Stimulated activated CD4-positive, alpha-beta T cell treated with anti-CD3 and anti-CD28 coated beads, Interleukin-4, amount 100 ng/mL, for 24 hours (primary cell): Measurements from ENCODE around the gene PLA2G5.
"Not testable (repeated sequence)": the region's sequence is repeated elsewhere in the genome, so short reads cannot be mapped to it uniquely, and the experiment has no call there.

Source experiments
- DNase-seq: peaks from one replicate; pipeline ENCODE4 v3.0.0-alpha.2; 2020

Gene PLA2G5, protein sequence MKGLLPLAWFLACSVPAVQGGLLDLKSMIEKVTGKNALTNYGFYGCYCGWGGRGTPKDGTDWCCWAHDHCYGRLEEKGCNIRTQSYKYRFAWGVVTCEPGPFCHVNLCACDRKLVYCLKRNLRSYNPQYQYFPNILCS

DNA sequence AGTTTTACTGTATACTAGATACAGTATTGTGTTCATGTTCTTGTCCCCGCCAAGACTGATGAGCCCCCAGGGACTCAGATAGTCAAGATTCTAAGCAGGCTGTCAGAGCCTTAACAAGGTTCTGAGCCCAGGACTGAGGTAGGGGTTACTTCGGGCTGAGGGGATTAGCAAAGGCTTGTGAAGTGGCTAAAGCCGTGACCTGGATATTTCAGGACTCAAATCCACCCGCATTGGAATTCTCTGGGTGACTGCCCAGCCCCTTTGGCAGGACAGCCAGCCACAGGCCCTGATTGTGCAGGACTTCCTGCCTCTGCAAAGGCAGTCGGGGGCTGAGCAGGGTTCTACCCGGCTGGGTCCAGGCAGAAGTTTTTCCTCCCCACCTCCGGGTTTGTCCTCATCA lies at the start of gene PLA2G5:
Gene PLA2G5 (plus strand): TSS at position 321 of the 400 bp plus-strand sequence. CDS start 14,637 bp downstream, outside the sequence.
- no peak for DNase-seq

DNA sequence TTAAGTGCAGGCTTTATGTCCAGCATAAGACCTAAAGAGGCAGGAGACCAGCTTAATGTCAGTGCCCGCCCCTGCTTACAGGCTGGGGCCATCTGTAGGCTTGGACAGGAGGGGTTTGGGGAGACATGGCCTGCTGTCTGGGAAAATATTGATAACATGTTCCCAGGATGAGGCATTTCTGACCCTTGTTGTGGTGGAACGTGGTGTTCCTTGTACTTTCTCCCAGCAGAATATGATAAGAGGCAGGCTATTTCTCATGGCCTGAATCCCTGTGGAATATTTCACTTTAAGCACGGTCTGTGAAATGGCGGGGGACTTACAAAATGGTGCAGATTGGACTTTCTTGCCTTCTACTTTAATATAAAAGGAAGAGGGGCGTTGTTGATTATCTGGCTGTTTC lies 41.9 kb upstream of the PLA2G5 start:
- no peak for DNase-seq

DNA sequence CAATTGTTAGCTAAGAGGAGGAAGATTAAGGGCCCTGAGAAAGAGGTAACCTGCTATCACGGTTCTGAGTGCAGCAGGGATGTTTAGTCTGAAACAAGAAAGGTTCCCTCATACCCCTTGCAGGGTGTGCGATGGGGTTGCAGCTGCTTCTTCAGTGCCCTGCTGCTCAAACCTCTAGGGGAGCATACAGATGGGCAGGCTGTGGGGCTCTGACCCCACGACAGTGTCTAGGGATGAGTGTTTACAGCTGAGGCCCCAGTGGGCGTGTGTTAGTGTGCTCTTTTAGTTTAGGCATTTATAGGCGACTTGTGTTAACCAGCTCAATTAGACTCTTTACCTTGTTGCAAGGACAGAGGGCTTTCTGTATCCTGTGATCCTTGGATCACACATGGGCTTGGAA lies 41.3 kb upstream of the PLA2G5 start:
- DNase-seq = no peak

DNA sequence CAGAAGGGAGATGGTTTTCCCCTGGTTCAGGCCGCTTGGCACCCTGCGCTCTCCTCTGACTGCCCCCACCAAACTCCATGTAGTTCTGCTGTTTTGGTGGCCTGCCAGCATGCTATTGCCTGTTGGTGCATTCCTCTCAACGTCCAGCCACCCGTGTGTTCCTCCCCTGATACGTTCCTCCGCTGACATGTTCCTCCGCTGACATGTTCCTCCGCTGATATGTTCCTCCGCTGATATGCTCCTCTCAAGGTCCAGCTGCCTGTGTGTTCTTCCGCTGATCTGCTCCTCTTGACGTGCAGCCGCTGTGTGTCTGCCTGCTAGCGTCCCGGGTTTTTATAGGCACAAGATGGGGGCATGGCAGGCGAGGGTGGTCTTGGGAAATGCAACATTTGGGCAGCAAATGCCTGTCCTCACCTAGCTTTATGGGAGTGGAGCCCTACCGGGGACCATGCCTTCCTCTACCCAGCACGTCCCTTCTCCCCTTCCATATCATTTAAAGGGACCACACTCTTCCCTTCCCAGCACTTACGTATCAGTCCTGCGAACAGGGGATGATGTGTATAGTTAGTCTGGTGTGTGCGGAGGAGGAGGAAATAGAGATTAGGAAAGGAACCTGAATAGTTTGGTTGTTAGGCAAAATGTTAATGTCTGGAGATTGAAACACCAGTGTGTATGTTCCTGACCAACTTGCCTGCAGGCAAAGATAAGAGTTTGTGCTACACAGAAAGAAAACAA lies 40.6 kb upstream of the PLA2G5 start:
- DNase-seq = no peak

DNA sequence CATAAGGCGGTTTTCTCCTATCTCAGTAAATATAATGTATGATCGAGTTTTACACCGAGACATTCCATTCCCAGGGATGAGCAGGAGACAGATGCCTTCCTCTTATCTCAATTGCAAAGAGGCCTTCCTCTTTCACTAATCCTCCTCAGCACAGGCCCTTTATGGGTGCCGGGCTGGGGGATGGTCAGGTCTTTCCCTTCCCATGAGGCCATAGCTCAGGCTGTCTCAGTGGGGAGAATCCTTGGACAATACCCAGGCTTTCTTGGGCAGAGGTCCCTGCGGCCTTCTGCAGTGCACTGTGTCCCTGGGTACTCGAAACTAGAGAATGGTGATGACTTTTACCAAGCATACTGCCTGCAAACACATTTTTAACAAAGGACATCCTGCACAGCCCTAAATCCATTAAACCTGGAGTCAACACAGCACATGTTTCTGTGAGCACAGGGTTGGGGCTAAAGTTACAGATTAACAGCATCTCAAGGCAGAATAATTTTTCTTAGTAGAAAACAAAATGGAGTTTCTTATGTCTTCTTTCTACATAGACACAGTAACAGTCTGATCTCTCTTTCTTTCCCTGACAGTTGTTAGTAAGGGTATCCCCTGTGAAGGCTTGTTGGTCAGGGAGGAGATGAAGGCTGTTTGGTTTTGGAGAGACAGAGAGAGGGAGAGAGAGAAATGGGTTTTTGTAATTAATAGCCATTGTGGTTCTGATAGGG lies 39.4 kb upstream of the PLA2G5 start:
- DNase-seq = not testable (repeated sequence)

DNA sequence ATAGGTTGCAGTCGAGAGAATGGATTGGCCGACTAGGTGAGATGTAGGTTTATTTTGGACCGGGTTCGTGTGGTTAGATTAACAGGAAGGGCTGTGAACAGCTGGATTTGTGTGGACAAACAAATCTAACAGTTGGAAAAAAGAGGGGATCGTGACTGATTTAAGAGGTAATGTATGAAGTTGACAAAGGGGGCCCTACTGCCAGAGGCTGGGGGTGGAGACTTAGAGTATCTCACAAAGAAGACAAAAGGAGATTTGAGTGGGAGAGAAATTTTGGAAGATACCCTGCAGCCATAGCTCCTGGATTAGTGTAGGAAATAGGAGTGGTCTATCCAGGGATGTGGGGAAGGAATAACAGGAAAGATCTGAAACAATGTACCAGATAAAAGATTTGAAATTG lies 38.8 kb upstream of the PLA2G5 start:
- no peak for DNase-seq

DNA sequence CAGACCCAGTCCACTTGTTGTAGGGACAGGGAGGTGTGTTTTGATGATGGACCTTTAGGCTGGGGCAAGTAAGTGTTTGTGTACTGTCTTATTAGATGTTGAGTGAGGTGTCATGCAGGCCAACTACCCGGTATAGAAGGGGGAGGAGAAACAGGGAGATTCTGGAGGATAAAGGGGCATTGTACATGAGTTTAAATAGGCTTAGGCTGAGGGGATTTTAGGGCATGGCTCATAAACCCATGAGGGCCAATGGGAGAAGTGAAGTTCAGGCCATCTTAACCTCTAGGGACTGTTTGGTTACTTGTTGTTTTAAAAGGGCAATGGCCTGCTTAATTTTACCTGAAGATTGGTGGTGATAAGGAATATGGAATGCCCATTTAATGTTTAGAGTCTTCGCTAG lies 38.2 kb upstream of the PLA2G5 start:
- no peak for DNase-seq

DNA sequence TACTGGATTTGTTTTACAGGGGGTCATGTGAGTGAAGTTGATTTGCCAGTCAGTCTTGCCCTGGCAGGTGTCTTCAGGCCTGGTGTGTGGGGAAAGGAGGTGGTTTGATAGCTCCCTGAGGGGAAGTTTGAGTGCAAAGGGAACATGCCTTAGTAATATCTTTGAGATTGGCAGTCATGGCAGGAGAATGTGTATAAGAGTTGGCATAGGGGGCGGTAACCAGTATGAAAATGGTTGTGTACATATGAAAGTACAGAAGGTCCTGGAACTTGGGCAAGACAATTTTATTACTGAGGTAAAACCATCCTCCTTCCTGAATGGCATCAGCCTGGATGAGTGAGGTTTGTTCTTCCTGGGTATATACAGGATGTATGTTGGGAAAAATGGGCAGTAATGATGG lies 37.6 kb upstream of the PLA2G5 start:
- DNase-seq = no peak

DNA sequence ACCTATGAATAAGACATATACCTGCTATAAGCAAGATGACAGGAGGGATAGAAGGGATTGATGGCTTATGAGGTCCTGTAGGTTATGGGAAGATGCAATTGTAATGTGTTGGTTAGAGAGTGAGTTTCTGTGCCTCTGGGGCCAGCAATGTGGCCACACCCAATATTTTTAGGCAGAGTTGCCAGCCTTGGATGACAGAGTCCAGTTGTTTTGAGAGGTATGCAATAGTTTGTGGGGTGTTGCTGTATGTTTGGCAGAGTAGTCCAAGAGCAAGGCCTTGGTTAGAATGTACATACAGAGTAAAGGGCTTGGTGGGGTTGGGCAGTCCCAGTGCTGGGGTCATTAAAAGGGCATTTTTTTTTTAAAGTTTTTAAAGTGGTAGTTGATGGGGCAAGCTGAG lies 36.6 kb upstream of the PLA2G5 start:
- no peak for DNase-seq

DNA sequence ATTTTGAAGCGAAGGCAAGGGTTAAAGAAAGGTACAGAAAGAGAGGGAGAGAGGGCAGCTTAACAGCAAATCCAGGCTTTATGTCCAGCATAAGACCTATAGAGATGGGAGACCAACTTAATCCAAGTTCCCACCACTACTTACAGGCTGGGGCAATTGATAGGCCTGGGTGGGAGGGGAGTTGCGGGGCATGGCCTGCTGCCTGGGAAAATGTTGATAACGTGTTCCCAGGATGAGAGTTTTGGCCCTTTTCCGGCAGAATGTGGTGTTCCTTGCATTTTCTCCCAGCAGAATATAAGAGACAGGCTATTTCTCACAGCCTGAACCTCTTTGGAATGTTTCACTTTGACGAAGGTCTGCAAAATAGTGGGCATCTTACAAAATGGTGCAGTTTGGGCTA lies 34.9 kb upstream of the PLA2G5 start:
- DNase-seq = no peak

DNA sequence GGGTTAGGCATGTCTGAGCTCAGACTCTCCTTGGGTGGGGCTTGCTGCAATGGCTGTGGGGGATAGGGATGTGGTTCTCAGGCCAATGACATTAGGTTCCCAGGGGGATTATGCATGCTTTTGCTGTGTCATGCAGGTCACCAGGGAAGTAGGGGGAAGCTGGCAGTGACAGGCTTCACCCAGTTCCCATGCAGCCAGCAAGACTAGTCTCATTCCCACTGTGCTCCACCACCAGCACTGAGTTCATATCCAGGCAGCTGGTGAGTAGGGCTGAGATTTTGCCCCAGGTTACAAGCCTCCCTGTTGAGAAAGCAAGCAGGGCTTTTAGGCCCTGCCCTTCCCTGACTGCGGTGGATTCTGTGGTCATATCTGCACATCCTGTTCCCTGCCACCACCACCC lies 32.1 kb upstream of the PLA2G5 start:
- no peak for DNase-seq

DNA sequence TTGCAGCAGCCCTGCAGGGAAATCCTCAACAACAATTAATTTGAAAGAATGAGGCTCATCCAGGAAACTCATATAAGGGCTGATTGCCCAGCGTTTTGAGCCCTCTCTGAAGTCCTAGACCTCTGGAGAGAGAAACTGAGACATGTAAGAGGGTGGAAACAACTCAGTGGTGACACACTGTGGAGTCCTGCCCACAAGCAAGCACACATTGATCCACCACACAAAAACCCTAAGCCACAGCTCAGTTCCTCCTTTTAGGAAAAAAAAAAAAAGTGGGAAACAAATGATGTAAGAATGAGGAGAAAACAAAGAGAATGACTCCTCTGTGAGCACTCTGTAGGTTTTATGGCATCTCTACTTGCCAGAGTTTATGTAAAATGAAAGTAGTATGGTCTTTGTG lies 22.9 kb upstream of the PLA2G5 start:
- no peak for DNase-seq

DNA sequence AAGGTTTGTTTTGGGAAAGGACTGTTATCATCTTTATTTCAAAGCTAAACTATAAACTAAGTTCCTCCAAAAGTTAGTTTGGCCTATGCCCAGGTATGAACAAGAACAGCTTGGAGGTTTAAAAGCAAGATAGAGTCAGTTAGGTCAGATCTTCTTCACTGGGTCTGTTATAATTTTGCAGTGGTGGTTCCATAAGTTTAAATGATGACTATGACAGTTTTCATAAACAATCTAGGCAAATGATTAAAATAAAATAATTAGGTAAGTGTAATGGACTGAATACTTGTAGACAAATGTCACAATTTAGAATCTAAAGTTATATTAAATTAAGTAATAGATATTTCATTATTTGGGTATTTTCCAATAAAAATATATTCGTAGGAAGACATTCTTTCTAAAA lies 21.4 kb upstream of the PLA2G5 start:
- no peak for DNase-seq

DNA sequence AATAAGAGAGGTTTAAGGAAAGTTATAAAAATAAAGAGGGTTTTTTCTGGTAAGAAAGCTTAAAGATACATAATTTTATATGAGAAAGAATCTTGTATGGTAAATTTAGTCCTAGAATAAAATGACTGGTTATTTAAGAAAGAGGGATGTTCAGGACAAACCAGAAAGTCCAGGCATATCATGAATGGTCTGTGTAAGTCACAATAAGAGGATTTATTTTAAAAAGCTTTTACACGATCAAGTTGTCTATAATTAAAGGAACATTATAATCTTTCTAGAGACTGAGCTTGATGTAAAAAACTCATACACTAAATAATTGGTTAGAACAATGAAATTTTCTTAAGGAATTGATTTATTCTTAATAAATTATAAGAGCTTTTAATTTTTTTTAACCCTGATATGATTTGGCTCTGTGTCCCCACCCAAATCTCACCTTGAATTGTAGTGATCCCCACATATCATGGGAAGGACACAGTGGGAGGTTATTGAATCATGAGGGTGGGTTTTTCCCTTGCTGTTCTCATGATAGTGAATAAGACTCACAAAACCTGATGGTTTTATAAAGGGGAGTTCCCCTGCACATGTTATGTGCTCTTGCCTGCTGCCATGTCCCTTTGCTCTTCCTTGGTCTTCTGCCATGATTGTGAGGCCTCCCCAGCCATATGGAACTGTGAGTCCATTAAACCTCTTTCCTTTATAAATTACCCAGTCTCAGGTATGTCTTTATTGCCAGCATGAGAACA lies 20.8 kb upstream of the PLA2G5 start:
- not testable (repeated sequence) for DNase-seq

DNA sequence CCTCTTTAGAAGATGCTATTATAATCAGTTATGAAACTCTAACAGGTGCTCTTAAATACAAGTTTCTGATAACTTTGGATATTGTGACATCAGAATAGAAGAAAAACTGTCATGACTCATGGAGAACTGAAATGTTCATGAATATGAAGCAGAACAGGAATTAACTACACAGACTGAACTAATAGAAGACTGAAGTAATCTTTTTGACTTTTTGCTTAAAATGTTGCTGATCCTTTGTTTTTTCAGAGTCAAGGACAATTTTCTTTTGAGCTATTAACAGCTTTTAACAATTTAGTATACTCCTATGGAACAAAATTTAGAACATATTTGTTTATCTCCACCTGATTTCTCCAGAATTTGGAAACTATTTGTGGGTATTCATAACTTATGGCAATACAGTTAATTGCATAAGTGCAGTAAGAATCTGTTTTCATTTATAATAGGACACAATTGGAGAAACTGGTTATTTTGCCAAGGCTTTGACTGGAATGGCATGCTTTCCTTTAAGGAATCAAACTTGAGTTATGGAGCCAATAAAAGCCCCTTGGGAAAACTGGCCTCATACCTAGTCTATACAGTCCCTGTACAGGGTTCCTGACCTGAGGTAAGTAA lies 18.7 kb upstream of the PLA2G5 start:
- DNase-seq = no peak

DNA sequence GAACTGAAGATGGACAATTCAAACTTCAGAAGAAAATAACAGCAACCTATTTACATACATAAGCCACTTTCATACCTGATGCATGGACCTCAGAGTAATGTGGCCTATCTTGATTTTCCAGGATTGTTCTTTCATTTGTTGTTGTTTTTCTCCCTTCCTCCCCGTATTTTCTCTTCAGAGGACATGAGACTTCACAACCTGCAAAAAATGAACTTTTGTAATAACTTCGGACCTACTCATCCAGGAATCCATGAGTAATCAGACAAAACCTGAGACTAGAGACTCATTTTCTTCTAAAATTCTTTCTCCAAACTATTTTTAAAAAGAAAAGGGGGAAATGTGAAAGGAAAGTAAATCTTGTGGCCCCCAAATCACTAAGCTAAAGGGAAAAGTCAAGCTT lies 17.6 kb upstream of the PLA2G5 start:
- no peak for DNase-seq

DNA sequence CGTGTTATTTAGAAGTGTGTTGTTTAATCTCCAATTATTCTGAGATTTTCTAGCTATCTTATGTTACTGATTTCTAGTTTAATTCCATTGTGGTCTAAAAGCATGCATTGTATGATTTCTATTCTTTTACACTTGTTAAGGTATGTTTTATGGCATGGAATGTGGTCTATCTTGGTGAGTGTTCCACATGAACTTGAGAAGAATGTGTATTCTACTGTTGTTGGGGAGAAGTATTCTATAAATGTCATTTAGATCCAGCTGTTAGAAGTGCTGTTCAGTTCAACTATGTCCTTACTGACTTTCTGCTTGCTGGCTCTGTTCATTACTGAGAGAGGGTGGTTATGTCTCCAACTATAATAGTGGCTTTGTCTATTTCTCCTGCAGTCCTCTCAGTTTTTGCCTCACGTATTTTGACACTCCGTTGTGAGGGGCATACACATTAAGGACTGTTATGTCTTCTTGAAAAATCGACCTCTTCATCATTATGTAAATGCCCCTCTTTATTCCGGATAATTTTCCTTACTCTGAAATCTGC lies 12.0 kb upstream of the PLA2G5 start:
- DNase-seq = no peak

DNA sequence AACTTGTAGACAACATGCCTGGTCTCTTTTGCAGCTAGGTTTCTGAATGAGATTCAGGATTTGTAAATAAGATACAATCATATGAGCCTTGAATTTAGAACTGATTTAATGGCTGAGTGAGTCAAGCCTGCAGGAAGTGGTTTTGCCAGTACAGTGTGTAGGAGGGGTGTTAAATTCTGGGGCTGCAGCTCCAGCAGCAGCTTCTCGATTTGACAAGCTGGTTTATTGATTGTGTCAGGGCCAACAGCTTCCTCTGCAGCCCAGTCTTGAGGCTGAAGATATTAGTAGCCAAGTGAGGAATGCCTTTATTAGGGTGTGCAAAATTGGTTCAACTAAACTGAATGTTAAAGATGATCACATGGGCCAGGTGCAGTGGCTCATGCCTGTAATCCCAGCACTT lies 11.5 kb upstream of the PLA2G5 start:
- peak; percentile 61 for DNase-seq

DNA sequence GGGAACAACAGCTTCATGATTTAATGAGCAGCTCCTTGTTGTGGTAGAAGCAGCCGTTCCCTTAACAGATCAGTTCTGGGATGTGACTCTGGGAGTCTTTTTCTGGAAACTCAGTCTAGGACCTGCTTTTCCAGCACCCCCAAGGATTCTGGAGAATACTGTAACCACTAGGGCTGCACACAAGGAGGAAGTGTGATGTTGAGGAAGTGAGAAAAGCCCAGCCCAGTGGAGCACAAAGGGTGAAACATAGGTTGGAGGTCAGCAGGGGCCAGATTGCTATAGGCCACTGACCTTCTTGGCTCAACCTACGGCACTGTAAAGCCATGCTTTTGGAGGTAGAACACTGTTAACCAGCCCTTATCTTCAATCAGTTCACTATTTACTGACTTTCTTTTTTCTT lies 10.1 kb upstream of the PLA2G5 start:
- no peak for DNase-seq

DNA sequence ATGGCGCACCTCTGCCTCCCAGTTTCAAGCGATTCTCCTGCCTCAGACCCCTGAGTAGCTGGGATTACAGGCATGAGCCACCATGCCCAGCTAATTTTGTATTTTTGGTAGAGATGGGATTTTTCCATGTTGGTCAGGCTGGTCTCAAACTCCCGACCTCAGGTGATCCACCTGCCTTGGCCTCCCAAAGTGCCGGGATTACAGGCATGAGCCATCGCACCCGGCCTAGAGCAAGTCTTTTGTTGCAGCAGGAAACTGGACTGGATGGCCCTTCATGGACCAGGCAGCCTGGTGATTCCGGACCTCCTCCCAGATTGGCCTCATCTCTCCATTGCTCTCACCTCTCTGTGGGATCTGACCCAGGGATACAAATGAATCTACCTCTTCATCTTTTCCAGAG lies 9.2 kb upstream of the PLA2G5 start:
- DNase-seq = not testable (repeated sequence)

DNA sequence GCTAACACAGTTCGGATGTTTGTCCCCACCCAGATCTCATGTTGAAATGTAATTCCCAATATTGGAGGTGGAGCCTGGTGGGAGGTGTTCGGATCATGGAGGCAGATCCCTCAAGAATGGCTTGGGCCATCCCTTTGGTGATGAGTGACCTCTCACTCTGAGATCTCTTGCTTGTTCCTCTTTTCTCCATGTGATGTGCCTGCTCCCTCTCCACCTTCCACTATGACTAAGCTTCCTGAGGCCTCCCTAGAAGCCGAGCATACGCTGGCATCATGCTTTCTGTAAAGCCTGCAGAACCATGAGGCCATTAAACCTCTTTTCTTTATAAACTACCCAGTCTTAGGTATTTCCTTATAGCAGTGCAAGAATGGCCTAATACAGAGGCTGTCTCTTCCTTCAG lies 8.1 kb upstream of the PLA2G5 start:
- DNase-seq = no peak

DNA sequence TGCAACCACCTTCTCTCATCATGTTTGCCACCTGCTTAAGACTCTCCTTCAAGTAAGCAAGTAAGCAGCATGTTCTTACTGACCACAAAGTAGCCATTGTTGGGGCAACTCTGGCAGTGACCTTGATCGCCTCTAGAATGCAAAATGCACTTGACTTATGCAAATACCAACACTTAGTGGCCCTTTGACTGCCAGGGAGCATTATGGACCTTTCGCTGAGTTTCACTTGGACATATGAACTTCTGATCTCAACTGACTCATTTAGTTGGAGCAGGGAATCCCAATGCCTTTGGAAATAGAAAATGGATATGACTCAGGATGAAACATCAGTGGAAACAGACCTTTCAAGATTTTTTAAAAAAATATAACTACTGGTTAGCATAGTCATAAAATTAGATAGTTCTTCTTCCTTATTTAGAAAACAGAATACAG lies 6.1 kb upstream of the PLA2G5 start:
- no peak for DNase-seq

DNA sequence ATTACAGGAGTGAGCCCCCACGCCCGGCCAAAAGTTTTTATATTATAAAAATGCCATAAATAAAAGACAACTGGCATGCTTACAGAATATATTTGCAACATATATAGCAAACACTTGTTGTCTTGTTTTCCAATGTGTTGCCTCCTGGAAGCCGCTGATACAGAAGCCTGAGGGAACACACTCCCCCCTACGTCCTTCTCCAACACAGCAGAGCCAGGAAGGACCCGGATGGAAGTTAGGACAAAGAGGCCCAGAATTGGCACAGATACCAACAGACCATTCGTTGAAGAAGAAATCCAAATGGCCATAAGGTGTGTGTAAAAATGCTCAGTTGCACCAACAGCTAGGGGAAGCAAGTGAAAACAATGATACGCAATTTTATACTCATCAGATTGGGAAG lies 1.3 kb upstream of the PLA2G5 start:
- DNase-seq = no peak
